H9 (cell line): Measurements from ENCODE around the gene KRTAP12-3. TPM values are rescaled to one million over a fixed set of nuclear protein-coding genes. Genes with fewer than 3 reads are reported as not detected.

Experiments used
- DNase-seq: peaks from one replicate; pipeline ENCODE4 v3.0.0-alpha.2; 2017
- H2AFZ ChIP-seq: one replicate; pipeline ENCODE4 v1.6.1; 2013; ENCODE audit warnings: mild to moderate bottlenecking, low read length, control low read depth, moderate library complexity
- H2AK5ac ChIP-seq: 2 replicates; pipeline ENCODE4 v1.6.1; 2013; ENCODE audit warnings: low read length, control low read depth, mixed read lengths; ENCODE audit not compliant: insufficient read length
- H2BK120ac ChIP-seq: one replicate; pipeline ENCODE4 v1.6.1; 2013; ENCODE audit warnings: low read depth, mild to moderate bottlenecking, low read length, control low read depth, inconsistent platforms; ENCODE audit not compliant: poor library complexity, severe bottlenecking
- H2BK12ac ChIP-seq: 2 replicates; pipeline ENCODE4 v1.6.1; 2013; ENCODE audit warnings: low read length, control low read depth, mixed read lengths, low read depth; ENCODE audit not compliant: insufficient read length
- H2BK15ac ChIP-seq: 2 replicates; pipeline ENCODE4 v1.6.1; 2013; ENCODE audit warnings: low read depth, low read length, control low read depth
- H2BK20ac ChIP-seq: one replicate; pipeline ENCODE4 v1.6.1; 2013; ENCODE audit warnings: low read depth, mild to moderate bottlenecking, low read length, control low read depth, inconsistent platforms; ENCODE audit not compliant: poor library complexity, severe bottlenecking
- H2BK5ac ChIP-seq: 2 replicates; pipeline ENCODE4 v1.6.1; 2013; ENCODE audit warnings: low read length, control low read depth, mixed read lengths; ENCODE audit not compliant: insufficient read length
- H3K14ac ChIP-seq: 2 replicates; pipeline ENCODE4 v1.6.1; 2013; ENCODE audit warnings: low read length, control low read depth; ENCODE audit not compliant: insufficient read depth
- H3K18ac ChIP-seq: 2 replicates; pipeline ENCODE4 v1.6.1; 2013; ENCODE audit warnings: low read depth, mild to moderate bottlenecking, mixed read lengths, low read length, control low read depth; ENCODE audit not compliant: insufficient read length
- H3K23ac ChIP-seq: 2 replicates; pipeline ENCODE4 v1.6.1; 2013; ENCODE audit warnings: low read length, control low read depth, mixed read lengths, low read depth; ENCODE audit not compliant: insufficient read length
- H3K23me2 ChIP-seq: 2 replicates; pipeline ENCODE4 v1.6.1; 2013; ENCODE audit warnings: low read depth, mild to moderate bottlenecking, mixed read lengths, low read length, control low read depth; ENCODE audit not compliant: insufficient read length, poor library complexity, severe bottlenecking
- H3K27ac ChIP-seq: 2 replicates; pipeline ENCODE4 v1.5.1; 2013; ENCODE audit warnings: low read length, control low read depth, mixed read lengths, low read depth; ENCODE audit not compliant: insufficient read length
- H3K27me3 ChIP-seq: 2 replicates; pipeline ENCODE4 v1.6.1; 2013; ENCODE audit warnings: low read length, control low read depth, inconsistent platforms; ENCODE audit not compliant: insufficient read depth
- H3K4ac ChIP-seq: 2 replicates; pipeline ENCODE4 v1.6.1; 2013; ENCODE audit warnings: low read depth, mild to moderate bottlenecking, control low read depth, inconsistent platforms, low read length, moderate library complexity
- H3K4me1 ChIP-seq: 2 replicates; pipeline ENCODE4 v1.6.1; 2013; ENCODE audit warnings: low read length, control low read depth, inconsistent platforms; ENCODE audit not compliant: insufficient read depth
- H3K4me2 ChIP-seq: 2 replicates; pipeline ENCODE4 v1.6.1; 2013; ENCODE audit warnings: low read length, control low read depth, mixed read lengths; ENCODE audit not compliant: insufficient read length, insufficient read depth
- H3K56ac ChIP-seq: 2 replicates; pipeline ENCODE4 v1.6.1; 2013; ENCODE audit warnings: low read depth, mild to moderate bottlenecking, mixed read lengths, low read length, control low read depth; ENCODE audit not compliant: insufficient read length
- H3K79me1 ChIP-seq: 2 replicates; pipeline ENCODE4 v1.6.1; 2013; ENCODE audit warnings: low read depth, mild to moderate bottlenecking, moderate library complexity, low read length, control low read depth, inconsistent platforms; ENCODE audit not compliant: insufficient read depth, poor library complexity, severe bottlenecking
- H3K79me2 ChIP-seq: 2 replicates; pipeline ENCODE4 v1.6.1; 2013; ENCODE audit warnings: low read length, control low read depth, inconsistent platforms; ENCODE audit not compliant: insufficient read depth
- H3K9ac ChIP-seq: 2 replicates; pipeline ENCODE4 v1.6.1; 2013; ENCODE audit warnings: low read length, control low read depth, mixed read lengths; ENCODE audit not compliant: insufficient read length; ENCODE audit errors: extremely low read depth
- H3K9me3 ChIP-seq: one replicate; pipeline ENCODE4 v1.6.1; 2013; ENCODE audit warnings: low read depth, low read length, inconsistent platforms; ENCODE audit not compliant: control insufficient read depth
- H3T11ph ChIP-seq: one replicate; pipeline ENCODE4 v1.6.1; 2013; ENCODE audit warnings: mild to moderate bottlenecking, low read length, control low read depth, inconsistent platforms
- H4K20me1 ChIP-seq: one replicate; pipeline ENCODE4 v1.6.1; 2013; ENCODE audit not compliant: control insufficient read depth, insufficient read length, insufficient read depth
- H4K5ac ChIP-seq: 2 replicates; pipeline ENCODE4 v1.6.1; 2013; ENCODE audit warnings: low read depth, mild to moderate bottlenecking, mixed read lengths, low read length, control low read depth; ENCODE audit not compliant: insufficient read length
- H4K8ac ChIP-seq: replicated peaks from 2 replicates; pipeline ENCODE4 v1.6.1; 2013; ENCODE audit warnings: low read length, control low read depth, mixed read lengths, low read depth; ENCODE audit not compliant: insufficient read length
- H4K91ac ChIP-seq: 2 replicates; pipeline ENCODE4 v1.6.1; 2013; ENCODE audit warnings: low read depth, mild to moderate bottlenecking, moderate library complexity, mixed read lengths, low read length, control low read depth; ENCODE audit not compliant: insufficient read length
- H3K27ac Mint-ChIP-seq, 3 experiments: 2 replicates in 2 of 3; 3 replicates in 1 of 3; pipeline ENCODE4 v1.8.0; 2020 to 2021; ENCODE audit warnings: mixed read lengths in 3 of 3, mild to moderate bottlenecking in 1 of 3, moderate library complexity in 1 of 3
- H3K27me3 Mint-ChIP-seq: 2 replicates; pipeline ENCODE4 v1.8.0; 2021; ENCODE audit warnings: low read depth, mild to moderate bottlenecking, moderate library complexity, mixed read lengths
- H3K36me3 Mint-ChIP-seq, 3 experiments: 2 replicates in 2 of 3; 3 replicates in 1 of 3; pipeline ENCODE4 v1.8.0; 2020 to 2021; ENCODE audit warnings: low read depth in 3 of 3, mixed read lengths in 3 of 3; ENCODE audit not compliant: insufficient read depth in 1 of 3
- H3K4me1 Mint-ChIP-seq, 2 experiments: 2 replicates each; pipeline ENCODE4 v1.8.0; 2020; ENCODE audit warnings: mixed read lengths in 2 of 2
- H3K4me3 Mint-ChIP-seq, 2 experiments: 2 replicates in 1 of 2; 3 replicates in 1 of 2; pipeline ENCODE4 v1.8.0; 2020 to 2021; ENCODE audit warnings: mild to moderate bottlenecking in 2 of 2, mixed read lengths in 2 of 2, moderate library complexity in 1 of 2
- H3K9me3 Mint-ChIP-seq, 2 experiments: 2 replicates in 1 of 2; 3 replicates in 1 of 2; pipeline ENCODE4 v1.8.0; 2020; ENCODE audit warnings: mild to moderate bottlenecking in 2 of 2, mixed read lengths in 2 of 2, moderate library complexity in 1 of 2
- CTCF ChIP-seq: fragments of 200-600 bp; sonication (generic); conservative IDR thresholded peaks from 3 replicates; pipeline ENCODE4 v1.8.0; 2021; ENCODE audit warnings: antibody characterized with exemption, mild to moderate bottlenecking
- WGBS: extraction: QIAGEN DNeasy Blood & Tissue Kit; methylation state at CpG from one replicate; pipeline ENCODE4 v1.1.7; 2013; ENCODE audit warnings: missing lambda C conversion rate, low lambda C conversion rate, mixed read lengths; ENCODE audit not compliant: insufficient read length; ENCODE audit errors: extremely low coverage; 5-methylcytosine and 5-hydroxymethylcytosine counted together
- total RNA-seq: library from RNA; stranded (reverse); gene quantifications from 2 replicates; pipeline ENCODE4 v1.2.1, GENCODE V29; 2021

KRTAP12-3 gene
- total RNA-seq, 1 experiment from 2014 or later: not detected

- H3K4me3 Mint-ChIP-seq: no peak overlapping the region
- Histone ChIP-seq H3K23ac (no peak overlapping the region), H3K9ac (no peak overlapping the region), H4K8ac (no peak overlapping the region), H2AK5ac (no peak overlapping the region), H2AFZ (no peak overlapping the region), H2BK20ac (no peak overlapping the region), H3K79me1 (no peaks in the 10 kb centered on the region), H3K14ac (no peak overlapping the region), H4K91ac (no peak overlapping the region), H4K5ac (no peak overlapping the region), H2BK5ac (no peak overlapping the region), H2BK15ac (no peak overlapping the region), H3T11ph (no peak overlapping the region), H3K4me2 (no peak overlapping the region), H3K18ac (no peak overlapping the region), H3K4ac (no peak overlapping the region), H2BK12ac (no peak overlapping the region), H4K20me1 (no peaks in the 10 kb centered on the region), H3K4me1 (no peaks in the 10 kb centered on the region), H3K79me2 (no peaks in the 10 kb centered on the region), H3K56ac (no peak overlapping the region), H3K27me3 (no peaks in the 10 kb centered on the region), H3K9me3 (no peaks in the 10 kb centered on the region), H3K27ac (no peak overlapping the region), H2BK120ac (no peak overlapping the region), H3K23me2 (no peaks in the 10 kb centered on the region)
- H3K4me1 Mint-ChIP-seq: no peaks in the 10 kb centered on the region
- H3K27ac Mint-ChIP-seq: no peak overlapping the region
- TF ChIP-seq CTCF: no peak
- H3K27me3 Mint-ChIP-seq: peaks cover 4% of the 10 kb centered on the region; the same call in 1 of the 2 replicates
- no peak for DNase-seq
- peaks cover 32 to 43% of the 10 kb centered on the region in 2 experiments for H3K9me3 Mint-ChIP-seq
- no CpG with 5 or more reads among the region's 1 CpG for WGBS
- peaks cover 12 to 34% (median 17%) of the 10 kb centered on the region in 3 experiments for H3K36me3 Mint-ChIP-seq
Measured at GRCh38 chr21:44667612-44668011, 9.9 kb downstream of the KRTAP12-3 start.
